ENCODE results near the gene TMEM184B.
A peak's percentile ranks its signal among the peaks of the same experiment; 100 is the strongest.
"Not testable (repeated sequence)": the region's sequence is repeated elsewhere in the genome, so short reads cannot be mapped to it uniquely, and the experiment has no call there.

Gene TMEM184B

GRCh38 chr22:38202437-38203089 lies 70.2 kb downstream of the TMEM184B start:
- DNase-seq, result peak; percentile 74

- peak; percentile 88 for DNase-seq
Observed at GRCh38 chr22:38201711-38202436, 70.9 kb downstream of the TMEM184B start, which contains the start of gene MAFF. Gene MAFF, plus strand, starts transcription at chr22:38201994. Its CDS starts 11,860 bp downstream, at chr22:38213854.

- no peak for DNase-seq
Observed at GRCh38 chr22:38201371-38201710, 71.5 kb downstream of the TMEM184B start.

- DNase-seq, result no peak
Observed at GRCh38 chr22:38199826-38200559, 72.8 kb downstream of the TMEM184B start.

GRCh38 chr22:38196791-38197419 lies 75.9 kb downstream of the TMEM184B start:
- DNase-seq, result no peak

- DNase-seq, result no peak
Observed at GRCh38 chr22:38193580-38193979, 79.2 kb downstream of the TMEM184B start.

- no peak for DNase-seq
Observed at GRCh38 chr22:38192475-38192863, 80.3 kb downstream of the TMEM184B start.

- no peak for DNase-seq
Observed at GRCh38 chr22:38191731-38192474, 80.9 kb downstream of the TMEM184B start.

- no peak for DNase-seq
Observed at GRCh38 chr22:38191055-38191454, 81.8 kb downstream of the TMEM184B start.

- no peak for DNase-seq
Observed at GRCh38 chr22:38190581-38190980, 82.2 kb downstream of the TMEM184B start.

GRCh38 chr22:38189104-38189503 lies 83.7 kb downstream of the TMEM184B start:
- no peak for DNase-seq

- no peak for DNase-seq
Observed at GRCh38 chr22:38187413-38188212, 85.2 kb downstream of the TMEM184B start.

- no peak for DNase-seq
Observed at GRCh38 chr22:38186429-38186828, 86.4 kb downstream of the TMEM184B start.

GRCh38 chr22:38184788-38185187 lies 88.0 kb downstream of the TMEM184B start:
- DNase-seq, result no peak

GRCh38 chr22:38181453-38182200 lies 91.2 kb downstream of the TMEM184B start, which contains the start of gene PLA2G6:
Gene PLA2G6, minus strand, starts transcription at chr22:38181830. Its CDS starts 12,404 bp downstream, at chr22:38169426.
- peak; percentile 98 for DNase-seq

- DNase-seq, result peak; percentile 58
Observed at GRCh38 chr22:38180841-38181452, 91.9 kb downstream of the TMEM184B start.

GRCh38 chr22:38178605-38178937 lies 94.2 kb downstream of the TMEM184B start:
- DNase-seq, result not testable (repeated sequence)

GRCh38 chr22:38177926-38178604 lies 94.7 kb downstream of the TMEM184B start:
- DNase-seq, result no peak

GRCh38 chr22:38177571-38177925 lies 95.3 kb downstream of the TMEM184B start:
- not testable (repeated sequence) for DNase-seq

- no peak for DNase-seq
Observed at GRCh38 chr22:38177044-38177443, 95.8 kb downstream of the TMEM184B start.
